Kidney (tissue), 14 donors: Measurements from ENCODE around the gene CYP3A5. TPM values are rescaled to one million over a fixed set of nuclear protein-coding genes. Genes with fewer than 3 reads are reported as not detected.

Experiments
- DNase-seq, 5 donors: peaks; one replicate each; pipeline ENCODE4 v3.0.0-alpha.2; 2013 to 2020
- FAIRE-seq: peaks from 2 replicates; lab custom pipeline; 2012; peaks lifted over from hg19 to GRCh38; lab: Jason Lieb, UNC
- H3K27ac ChIP-seq, 2 donors: one replicate each; pipeline ENCODE4 v1.7.0; 2013; ENCODE audit warnings: low read depth in 2 of 2, low read length in 2 of 2, inconsistent platforms in 1 of 2
- H3K27me3 ChIP-seq: one replicate; pipeline ENCODE4 v1.7.1; 2013; ENCODE audit warnings: low read length, inconsistent platforms; ENCODE audit not compliant: control insufficient read depth, insufficient read depth
- H3K36me3 ChIP-seq, 3 donors: one replicate each; pipeline versions ENCODE4 v1.7.0 to v1.7.1; 2013; ENCODE audit warnings: low read length in 3 of 3, control low read depth in 1 of 3, inconsistent platforms in 1 of 3; ENCODE audit not compliant: insufficient read depth in 3 of 3, control insufficient read depth in 2 of 3
- H3K4me1 ChIP-seq, 3 donors: one replicate each; pipeline versions ENCODE4 v1.7.0 to v1.7.1; 2013; ENCODE audit warnings: low read length in 3 of 3, inconsistent platforms in 1 of 3, low read depth in 1 of 3; ENCODE audit not compliant: control insufficient read depth in 2 of 3, insufficient read depth in 2 of 3
- H3K4me3 ChIP-seq, 3 donors: one replicate each; pipeline versions ENCODE4 v1.7.0 to v1.8.1; 2013; ENCODE audit warnings: low read length in 3 of 3, control low read depth in 1 of 3, inconsistent platforms in 1 of 3
- H3K9ac ChIP-seq, 3 donors: one replicate each; pipeline versions ENCODE4 v1.7.0 to v1.7.1; 2013; ENCODE audit warnings: low read length in 3 of 3, control low read depth in 1 of 3, inconsistent platforms in 1 of 3
- H3K9me3 ChIP-seq, 3 donors: one replicate each; pipeline versions ENCODE4 v1.7.0 to v1.7.1; 2013; ENCODE audit warnings: low read length in 3 of 3, control low read depth in 1 of 3, inconsistent platforms in 1 of 3; ENCODE audit not compliant: control insufficient read depth in 2 of 3, insufficient read depth in 1 of 3
- intact Hi-C: fragments of 100-400 bp; cut with DNase I; formaldehyde crosslinking; loops from one replicate; pipeline ENCODE4 v1.11.1; 2022
- polyA plus RNA-seq: library from polyadenylated mRNA; stranded (reverse); fragments of 350-450 nt; fragmentation: Illumina TruSeq; extraction: RNeasy Lipid Tissue Mini Kit (QIAGEN cat#74804); gene quantifications from one replicate; pipeline ENCODE4 v1.2.3, GENCODE V29; 2014; ENCODE audit warnings: low read depth, low replicate concordance; ENCODE audit not compliant: insufficient read depth
- total RNA-seq: library from RNA; stranded (reverse); fragmentation: NEBNext Ultra II Directional; extraction: Animal tissue kit (Norgen Biotek cat#: 25700); gene quantifications from one replicate; pipeline ENCODE4 v1.2.1, GENCODE V29; 2021
- TF ChIP-seq, protein P1 (sequence below): IDR thresholded peaks from 3 replicates; pipeline ENCODE4 v1.5.1; 2012; ENCODE audit warnings: mild to moderate bottlenecking, moderate library complexity, borderline replicate concordance; ENCODE audit not compliant: insufficient read depth; ENCODE audit errors: extremely low read depth
- donor health status: control.
- donor health status: control.
- donor health status: control.
- donor health status: control.
- donor health status: control.
- donor health status: DM: yes; HTN: yes; CAD: no.
- donor health status: Normal renal cell carcinoma (clear cell type).

The CYP3A5 gene
- total and polyA plus RNA-seq, 2 donors from 2014 or later = 7.6 to 13.5 TPM

DNA sequence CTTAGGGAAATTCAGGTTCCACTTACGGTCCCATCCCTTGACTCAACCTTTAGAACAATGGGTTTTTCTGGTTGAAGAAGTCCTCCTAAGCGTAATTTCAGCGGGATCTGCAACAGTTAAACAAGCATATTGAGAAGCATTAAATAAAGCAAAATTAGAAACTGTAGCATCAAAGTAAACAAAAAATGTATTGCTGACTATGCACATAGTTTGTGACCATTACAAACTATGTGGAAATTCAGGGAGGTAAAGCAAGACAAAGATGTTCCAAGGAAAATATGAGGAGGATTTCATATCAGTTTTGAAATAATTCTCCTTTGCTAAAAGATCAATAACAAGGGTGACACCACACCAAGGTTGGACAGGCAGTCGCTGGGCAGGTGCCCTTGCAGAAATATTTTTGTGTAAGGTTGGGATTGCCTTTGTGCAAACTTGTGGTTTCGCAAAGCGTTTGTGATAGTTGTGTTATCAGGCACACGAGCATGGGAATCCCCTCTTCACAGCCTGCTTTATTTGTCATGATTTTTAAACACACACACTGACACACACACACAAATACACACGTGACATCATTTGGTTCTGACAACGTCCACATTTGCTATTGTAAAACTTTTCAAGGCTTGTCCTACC is 5.4 kb upstream of the CYP3A5 start:
- TF ChIP-seq, protein P1, sequence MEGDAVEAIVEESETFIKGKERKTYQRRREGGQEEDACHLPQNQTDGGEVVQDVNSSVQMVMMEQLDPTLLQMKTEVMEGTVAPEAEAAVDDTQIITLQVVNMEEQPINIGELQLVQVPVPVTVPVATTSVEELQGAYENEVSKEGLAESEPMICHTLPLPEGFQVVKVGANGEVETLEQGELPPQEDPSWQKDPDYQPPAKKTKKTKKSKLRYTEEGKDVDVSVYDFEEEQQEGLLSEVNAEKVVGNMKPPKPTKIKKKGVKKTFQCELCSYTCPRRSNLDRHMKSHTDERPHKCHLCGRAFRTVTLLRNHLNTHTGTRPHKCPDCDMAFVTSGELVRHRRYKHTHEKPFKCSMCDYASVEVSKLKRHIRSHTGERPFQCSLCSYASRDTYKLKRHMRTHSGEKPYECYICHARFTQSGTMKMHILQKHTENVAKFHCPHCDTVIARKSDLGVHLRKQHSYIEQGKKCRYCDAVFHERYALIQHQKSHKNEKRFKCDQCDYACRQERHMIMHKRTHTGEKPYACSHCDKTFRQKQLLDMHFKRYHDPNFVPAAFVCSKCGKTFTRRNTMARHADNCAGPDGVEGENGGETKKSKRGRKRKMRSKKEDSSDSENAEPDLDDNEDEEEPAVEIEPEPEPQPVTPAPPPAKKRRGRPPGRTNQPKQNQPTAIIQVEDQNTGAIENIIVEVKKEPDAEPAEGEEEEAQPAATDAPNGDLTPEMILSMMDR = no peak
- Histone ChIP-seq H3K36me3 (no peaks in the 10 kb centered on the region), H3K27me3 (no peaks in the 10 kb centered on the region), H3K4me1 (no peaks in the 10 kb centered on the region), H3K9ac (no peak overlapping the region), H3K9me3 (no peaks in the 10 kb centered on the region), H3K4me3 (no peak overlapping the region), H3K27ac (no peak overlapping the region)
- DNase-seq = no peak
- FAIRE-seq = no peak
- intact Hi-C loops = no loop called here

DNA sequence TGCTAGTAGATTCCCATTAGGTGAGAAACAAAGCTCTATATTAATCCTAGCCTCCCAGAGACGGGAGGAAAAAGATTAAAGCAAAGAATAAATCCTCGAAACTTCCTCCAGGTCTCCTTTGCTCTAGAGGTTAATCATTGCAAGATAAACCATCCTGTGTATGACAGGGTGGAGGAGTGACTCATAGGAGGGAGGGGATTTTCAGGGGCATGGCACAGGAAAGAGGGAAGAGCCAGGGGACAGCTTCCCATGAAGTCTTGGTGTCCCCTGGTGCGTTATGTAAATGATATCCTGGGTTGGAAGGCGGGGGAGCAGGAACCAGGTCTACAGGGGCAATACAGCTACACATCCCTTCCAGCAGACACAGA is 780 bp downstream of the CYP3A5 start:
- H3K9ac ChIP-seq = peak overlapping the region in 1 of 3 donors; percentile 6
- no peaks in the 10 kb centered on the region for H3K4me1 ChIP-seq
- no peaks in the 10 kb centered on the region for H3K36me3 ChIP-seq
- TF ChIP-seq, protein P1 = no peak
- peak overlapping the region in 2 of 3 donors; percentile 51 to 70 for H3K4me3 ChIP-seq
- no peaks in the 10 kb centered on the region for H3K9me3 ChIP-seq
- DNase-seq = peak in 3 of 5 donors; percentile 17 to 57 (median 51)
- intact Hi-C loops = no loop called here
- no peaks in the 10 kb centered on the region for H3K27me3 ChIP-seq
- no peak for FAIRE-seq
- H3K27ac ChIP-seq = no peak overlapping the region

DNA sequence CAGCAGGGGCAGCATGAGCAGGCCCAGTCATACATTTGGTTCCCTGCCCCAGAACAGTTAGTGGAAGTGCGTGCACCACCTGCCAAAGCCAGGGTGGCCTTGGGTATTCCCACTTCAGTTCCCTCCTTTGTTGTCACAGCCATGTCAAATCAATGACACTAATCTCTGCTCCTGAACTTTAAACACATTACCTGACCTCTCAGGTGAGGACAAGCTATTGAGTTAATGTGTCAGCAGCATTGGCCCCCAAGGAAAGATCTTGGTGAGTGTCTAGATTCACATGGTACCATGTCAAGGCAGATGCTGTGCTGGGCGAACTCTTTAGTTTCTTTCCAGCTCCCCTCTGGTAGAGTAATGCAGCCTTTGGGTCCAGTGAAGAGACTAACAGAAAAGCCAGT is 2.1 kb downstream of the CYP3A5 start:
- no peaks in the 10 kb centered on the region for H3K9me3 ChIP-seq
- H3K4me1 ChIP-seq = no peaks in the 10 kb centered on the region
- H3K9ac ChIP-seq = no peak overlapping the region
- peak overlapping the region in 1 of 3 donors; percentile 51 for H3K4me3 ChIP-seq
- intact Hi-C loops = no loop called here
- H3K27ac ChIP-seq = no peak overlapping the region
- no peaks in the 10 kb centered on the region for H3K27me3 ChIP-seq
- FAIRE-seq (no peak), DNase-seq (no peak)
- TF ChIP-seq, protein P1 = no peak
- H3K36me3 ChIP-seq = no peaks in the 10 kb centered on the region
